Pulmonary artery endothelial cell (primary cell): ENCODE data around the gene OR6C70. TPM values are rescaled to one million over a fixed set of nuclear protein-coding genes. Genes with fewer than 3 reads are reported as not detected.

Experiments used
- total RNA-seq: library from RNA; depleted of rRNA; stranded (reverse); fragments of >200 nt; gene quantifications from 2 replicates; pipeline ENCODE4 v1.2.3, GENCODE V29; 2014

The OR6C70 gene
- total RNA-seq, 1 donor from 2014 or later: not detected

Other genes with a start within 250 kb of the OR6C70 start
- not detected in 2 replicates for gene OR10A7, start 249.1 kb downstream of the OR6C70 start, total RNA-seq
- not detected in 2 replicates for gene OR6C74, start 225.5 kb downstream of the OR6C70 start, total RNA-seq
- gene OR6C6, start 173.6 kb downstream of the OR6C70 start, total RNA-seq: not detected in 2 replicates
- gene OR6C1, start 155.8 kb downstream of the OR6C70 start, total RNA-seq: not detected in 2 replicates
- gene OR6C3, start 139.4 kb downstream of the OR6C70 start, total RNA-seq: not detected in 2 replicates
- gene OR6C75, start 107.2 kb downstream of the OR6C70 start, total RNA-seq: not detected in 2 replicates
- gene OR6C65, start 69.6 kb downstream of the OR6C70 start, total RNA-seq: not detected in 2 replicates
- gene OR6C76, start 43.9 kb downstream of the OR6C70 start, total RNA-seq: not detected in 2 replicates
- gene OR6C2, start 26.1 kb downstream of the OR6C70 start, total RNA-seq: not detected in 2 replicates
- gene OR6C68, start 22.2 kb upstream of the OR6C70 start, total RNA-seq: not detected in 2 replicates
- gene OR6C4, start 79.5 kb upstream of the OR6C70 start, total RNA-seq: not detected in 2 replicates
- gene OR2AP1, start 102.3 kb upstream of the OR6C70 start, total RNA-seq: not detected in 2 replicates
- gene OR10P1, start 166.8 kb upstream of the OR6C70 start, total RNA-seq: not detected in 2 replicates
- 0.04 and 0.20 TPM in 2 replicates for gene ITGA7, start 237.8 kb upstream of the OR6C70 start, total RNA-seq
- 53.6 and 62.4 TPM in 2 replicates for gene BLOC1S1, start 245.9 kb upstream of the OR6C70 start, total RNA-seq